Measurements from ENCODE around the gene NFIA. TPM values are rescaled to one million over a fixed set of nuclear protein-coding genes. Genes with fewer than 3 reads are reported as not detected.

Gene NFIA
- total RNA-seq, 4 donors from 2014 or later = 27.9 to 79.9 (median 36.7) TPM

GRCh38 chr1:61287734-61288133 lies 205.4 kb downstream of the NFIA start:
- Histone ChIP-seq H3K9me3 (no peaks in the 10 kb centered on the region), H3K4me3 (no peak overlapping the region), H3K4me1 (peaks cover 0 to 36% (median 14%) of the 10 kb centered on the region in 3 donors), H3K27me3 (no peaks in the 10 kb centered on the region), H3K27ac (no peak overlapping the region), H3K36me3 (no peaks in the 10 kb centered on the region)
- 47 to 79% methylated on average over 2 of the region's 2 CpGs for WGBS, 2 donors
- DNase-seq = no peak
- TF ChIP-seq CTCF (IDR thresholded peaks at IDR 0.05) = no peak
- TF ChIP-seq POLR2A (IDR thresholded peaks at IDR 0.05) = no peak
- intact Hi-C loops (cut with DNase I) = no loop called here

GRCh38 chr1:61289232-61290098 lies 207.1 kb downstream of the NFIA start:
- no peak overlapping the region for H3K27ac ChIP-seq
- peaks cover 0 to 44% (median 22%) of the 10 kb centered on the region in 3 donors for H3K4me1 ChIP-seq
- 72 to 74% methylated on average over 4 of the region's 4 CpGs for WGBS, 2 donors
- no peak overlapping the region for H3K4me3 ChIP-seq
- intact Hi-C loops (cut with DNase I) = no loop called here
- no peak for TF ChIP-seq POLR2A (IDR thresholded peaks at IDR 0.05)
- H3K9me3 ChIP-seq = no peaks in the 10 kb centered on the region
- H3K27me3 ChIP-seq = no peaks in the 10 kb centered on the region
- no peak for DNase-seq
- no peaks in the 10 kb centered on the region for H3K36me3 ChIP-seq

- Histone ChIP-seq H3K4me1 (peaks cover 0 to 33% (median 12%) of the 10 kb centered on the region in 3 donors), H3K36me3 (no peaks in the 10 kb centered on the region), H3K27ac (no peak overlapping the region), H3K4me3 (no peak overlapping the region), H3K27me3 (no peaks in the 10 kb centered on the region), H3K9me3 (no peaks in the 10 kb centered on the region)
- intact Hi-C loops (cut with DNase I) = no loop called here
- TF ChIP-seq CTCF (IDR thresholded peaks at IDR 0.05) = no peak
- TF ChIP-seq POLR2A (IDR thresholded peaks at IDR 0.05) = no peak
- 64 to 76% methylated on average over 3 of the region's 3 CpGs for WGBS, 2 donors
- no peak for DNase-seq
Observed at GRCh38 chr1:61290525-61290924, 208.2 kb downstream of the NFIA start.

- WGBS, 2 donors = 34 to 35% methylated on average over 2 of the region's 2 CpGs
- H3K27me3 ChIP-seq = no peaks in the 10 kb centered on the region
- H3K36me3 ChIP-seq = no peaks in the 10 kb centered on the region
- H3K27ac ChIP-seq = no peak overlapping the region
- peaks cover 0 to 27% (median 8%) of the 10 kb centered on the region in 3 donors for H3K4me1 ChIP-seq
- no peaks in the 10 kb centered on the region for H3K9me3 ChIP-seq
- TF ChIP-seq POLR2A (IDR thresholded peaks at IDR 0.05) (no peak), CTCF (IDR thresholded peaks at IDR 0.05) (no peak)
- no peak for DNase-seq
- H3K4me3 ChIP-seq = no peak overlapping the region
- intact Hi-C loops (cut with DNase I) = no loop called here
Observed at GRCh38 chr1:61293197-61293596, 210.8 kb downstream of the NFIA start.

- H3K9me3 ChIP-seq = no peaks in the 10 kb centered on the region
- intact Hi-C loops (cut with DNase I) = no loop called here
- H3K4me3 ChIP-seq = no peak overlapping the region
- no peaks in the 10 kb centered on the region for H3K36me3 ChIP-seq
- no peaks in the 10 kb centered on the region for H3K27me3 ChIP-seq
- DNase-seq = no peak
- TF ChIP-seq CTCF (IDR thresholded peaks at IDR 0.05) (no peak), POLR2A (IDR thresholded peaks at IDR 0.05) (no peak)
- H3K27ac ChIP-seq = no peak overlapping the region
- 70 to 75% methylated on average over 2 of the region's 2 CpGs for WGBS, 2 donors
- H3K4me1 ChIP-seq = peaks cover 4 to 28% (median 11%) of the 10 kb centered on the region in 3 donors
Observed at GRCh38 chr1:61293986-61294504, 211.7 kb downstream of the NFIA start.

Data from esophagus squamous epithelium (tissue), 5 donors.